WTC11 (cell line): ENCODE results near the gene ZBP1. TPM values are rescaled to one million over a fixed set of nuclear protein-coding genes. Genes with fewer than 3 reads are reported as not detected.

Experiments used
- ATAC-seq: fragments of 200-7000 bp; cut with Tn5 transposase; 2 replicates; pipeline ENCODE4 v1.10.0; 2021; ENCODE audit warnings: mild to moderate bottlenecking, moderate library complexity
- CTCF ChIA-PET: fragments of 300-600 bp; sonication (Branson Sonifier 250); formaldehyde crosslinking; loops from one replicate; lab custom pipeline; 2021; ENCODE audit warnings: antibody characterized with exemption; lab: Charles Lee
- POLR2A ChIA-PET: fragments of 350-600 bp; sonication (Branson Sonifier 250); formaldehyde crosslinking; loops from one replicate; lab custom pipeline; 2021; ENCODE audit warnings: antibody characterized with exemption; lab: Charles Lee
- DNase-seq: peaks from one replicate; pipeline ENCODE4 v3.0.0; 2021; ENCODE audit warnings: low spot score
- H3K27ac Mint-ChIP-seq: 2 replicates; pipeline ENCODE4 v1.8.0; 2021; ENCODE audit warnings: mixed read lengths
- H3K27me3 Mint-ChIP-seq: 2 replicates; pipeline ENCODE4 v1.8.0; 2021; ENCODE audit warnings: low read depth, mild to moderate bottlenecking, moderate library complexity, mixed read lengths
- H3K36me3 Mint-ChIP-seq: 2 replicates; pipeline ENCODE4 v1.8.0; 2021; ENCODE audit warnings: mixed read lengths
- H3K4me1 Mint-ChIP-seq: 2 replicates; pipeline ENCODE4 v1.8.0; 2022; ENCODE audit warnings: mixed read lengths
- H3K4me3 Mint-ChIP-seq: 2 replicates; pipeline ENCODE4 v1.8.0; 2021; ENCODE audit warnings: mild to moderate bottlenecking, moderate library complexity, mixed read lengths
- H3K9me3 Mint-ChIP-seq: 2 replicates; pipeline ENCODE4 v1.8.0; 2021; ENCODE audit warnings: mixed read lengths
- ESRRA ChIP-seq: sonication (generic); formaldehyde crosslinking; IDR thresholded peaks from 2 replicates; pipeline ENCODE4 v1.8.1; 2022; ENCODE audit warnings: mild to moderate bottlenecking, missing genetic modification reagents, borderline replicate concordance
- FOXJ3 ChIP-seq: sonication (generic); formaldehyde crosslinking; IDR thresholded peaks from 2 replicates; pipeline ENCODE4 v1.9.0; 2021; ENCODE audit warnings: missing genetic modification reagents, mild to moderate bottlenecking, borderline replicate concordance
- GTF2I ChIP-seq: fragments of 250-450 bp; sonication (Bioruptor Pico); conservative IDR thresholded peaks from 2 replicates; pipeline ENCODE4 v1.4.0; 2021; ENCODE audit warnings: mild to moderate bottlenecking
- JAZF1 ChIP-seq: fragments of 250-450 bp; sonication (Bioruptor Pico); IDR thresholded peaks from 2 replicates; pipeline ENCODE4 v1.9.0; 2021; ENCODE audit warnings: moderate library complexity, mild to moderate bottlenecking, inconsistent platforms
- MYBL2 ChIP-seq: sonication (generic); formaldehyde crosslinking; IDR thresholded peaks from 2 replicates; pipeline ENCODE4 v1.8.1; 2023; ENCODE audit warnings: mild to moderate bottlenecking, moderate library complexity, missing genetic modification reagents
- RORB ChIP-seq: fragments of 250-450 bp; sonication (Bioruptor Pico); IDR thresholded peaks from 2 replicates; pipeline ENCODE4 v1.9.0; 2021; ENCODE audit warnings: mild to moderate bottlenecking
- SMAD3 ChIP-seq: sonication (generic); formaldehyde crosslinking; IDR thresholded peaks from 2 replicates; pipeline ENCODE4 v1.8.0; 2022; ENCODE audit warnings: missing genetic modification reagents, mild to moderate bottlenecking, borderline replicate concordance
- ZNF219 ChIP-seq: sonication (generic); formaldehyde crosslinking; IDR thresholded peaks from 2 replicates; pipeline ENCODE4 v1.8.0; 2023; ENCODE audit warnings: missing genetic modification reagents, mild to moderate bottlenecking, borderline replicate concordance
- ZNF232 ChIP-seq: sonication (generic); formaldehyde crosslinking; IDR thresholded peaks from 2 replicates; pipeline ENCODE4 v1.8.0; 2022; ENCODE audit warnings: mild to moderate bottlenecking, missing genetic modification reagents
- ZNF396 ChIP-seq: fragments of 250-450 bp; sonication (Bioruptor Pico); IDR thresholded peaks from 2 replicates; pipeline ENCODE4 v1.8.0; 2021; ENCODE audit warnings: mild to moderate bottlenecking, moderate library complexity, borderline replicate concordance
- ZNF423 ChIP-seq: fragments of 250-450 bp; sonication (Bioruptor Pico); IDR thresholded peaks from 2 replicates; pipeline ENCODE4 v2.1.2; 2022; ENCODE audit warnings: mild to moderate bottlenecking, moderate library complexity
- total RNA-seq: library from RNA; stranded (reverse); gene quantifications from 3 replicates; pipeline ENCODE4 v1.2.3, GENCODE V29; 2021
- TF ChIP-seq, protein P1 (sequence below): fragments of 250-450 bp; sonication (Bioruptor Pico); IDR thresholded peaks from 2 replicates; pipeline ENCODE4 v1.8.0; 2021; ENCODE audit warnings: mild to moderate bottlenecking
- TF ChIP-seq, protein P2 (sequence below): sonication (generic); formaldehyde crosslinking; IDR thresholded peaks from 2 replicates; pipeline ENCODE4 v1.8.1; 2022; ENCODE audit warnings: mild to moderate bottlenecking, moderate library complexity, missing genetic modification reagents
- TF ChIP-seq, protein P3 (sequence below): sonication (generic); formaldehyde crosslinking; IDR thresholded peaks from 2 replicates; pipeline ENCODE4 v1.8.0; 2022; ENCODE audit warnings: mild to moderate bottlenecking, missing genetic modification reagents
- TF ChIP-seq, protein P4 (sequence below): sonication (generic); formaldehyde crosslinking; IDR thresholded peaks from 2 replicates; pipeline ENCODE4 v1.8.0; 2022; ENCODE audit warnings: missing genetic modification reagents
- TF ChIP-seq, protein P5 (sequence below): sonication (generic); formaldehyde crosslinking; IDR thresholded peaks from 2 replicates; pipeline ENCODE4 v1.8.0; 2023; ENCODE audit warnings: missing genetic modification reagents
- TF ChIP-seq, protein P6 (sequence below): fragments of 250-450 bp; sonication (Bioruptor Pico); conservative IDR thresholded peaks from 2 replicates; pipeline ENCODE4 v1.9.0; 2021; ENCODE audit warnings: mild to moderate bottlenecking
- TF ChIP-seq, protein P7 (sequence below): sonication (generic); formaldehyde crosslinking; IDR thresholded peaks from 2 replicates; pipeline ENCODE4 v1.8.0; 2022; ENCODE audit warnings: mild to moderate bottlenecking, missing genetic modification reagents

ZBP1 gene
- total RNA-seq, 1 experiment from 2014 or later = not detected

DNA sequence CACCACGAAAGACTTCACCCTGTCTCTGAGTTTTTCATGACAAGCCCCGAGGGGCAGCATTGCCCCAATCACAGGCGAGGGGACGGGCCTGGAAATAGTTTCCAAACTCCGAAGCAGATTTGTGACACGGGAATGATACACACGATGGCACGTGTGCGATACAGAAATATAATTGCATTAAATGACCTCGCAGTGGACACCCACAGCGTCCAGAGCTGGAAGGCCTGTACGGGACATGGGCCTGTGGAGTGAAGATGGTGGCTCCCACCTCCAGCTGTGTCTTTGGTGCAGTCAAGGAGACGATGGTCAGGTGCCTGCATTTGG is 46.6 kb upstream of the ZBP1 start:
- CTCF ChIA-PET = interaction anchor here (0.8 to 1.2 kb wide), 2 partner anchors 12 to 25 kb away, joined by 3 read pairs; no protein-coding TSS in a partner anchor
- Mint-ChIP-seq H3K4me1 (peaks cover 51% of the 10 kb centered on the region), H3K4me3 (no peak overlapping the region), H3K9me3 (no peaks in the 10 kb centered on the region), H3K27me3 (no peaks in the 10 kb centered on the region), H3K27ac (peak overlapping the region; percentile 74), H3K36me3 (no peaks in the 10 kb centered on the region; the same call in 1 of the 2 replicates)
- DNase-seq = no peak
- TF ChIP-seq JAZF1 (CRISPR knock-in tag) = no peak
- no peak for TF ChIP-seq SMAD3 (CRISPR knock-in tag)
- TF ChIP-seq, protein P1, sequence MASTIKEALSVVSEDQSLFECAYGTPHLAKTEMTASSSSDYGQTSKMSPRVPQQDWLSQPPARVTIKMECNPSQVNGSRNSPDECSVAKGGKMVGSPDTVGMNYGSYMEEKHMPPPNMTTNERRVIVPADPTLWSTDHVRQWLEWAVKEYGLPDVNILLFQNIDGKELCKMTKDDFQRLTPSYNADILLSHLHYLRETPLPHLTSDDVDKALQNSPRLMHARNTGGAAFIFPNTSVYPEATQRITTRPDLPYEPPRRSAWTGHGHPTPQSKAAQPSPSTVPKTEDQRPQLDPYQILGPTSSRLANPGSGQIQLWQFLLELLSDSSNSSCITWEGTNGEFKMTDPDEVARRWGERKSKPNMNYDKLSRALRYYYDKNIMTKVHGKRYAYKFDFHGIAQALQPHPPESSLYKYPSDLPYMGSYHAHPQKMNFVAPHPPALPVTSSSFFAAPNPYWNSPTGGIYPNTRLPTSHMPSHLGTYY (CRISPR knock-in tag) = no peak
- no peak for TF ChIP-seq ESRRA (CRISPR knock-in tag)
- TF ChIP-seq, protein P2, sequence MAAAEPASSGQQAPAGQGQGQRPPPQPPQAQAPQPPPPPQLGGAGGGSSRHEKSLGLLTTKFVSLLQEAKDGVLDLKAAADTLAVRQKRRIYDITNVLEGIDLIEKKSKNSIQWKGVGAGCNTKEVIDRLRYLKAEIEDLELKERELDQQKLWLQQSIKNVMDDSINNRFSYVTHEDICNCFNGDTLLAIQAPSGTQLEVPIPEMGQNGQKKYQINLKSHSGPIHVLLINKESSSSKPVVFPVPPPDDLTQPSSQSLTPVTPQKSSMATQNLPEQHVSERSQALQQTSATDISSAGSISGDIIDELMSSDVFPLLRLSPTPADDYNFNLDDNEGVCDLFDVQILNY (CRISPR knock-in tag) = no peak
- TF ChIP-seq ZNF423 = no peak
- no peak for TF ChIP-seq ZNF232
- TF ChIP-seq, protein P3, sequence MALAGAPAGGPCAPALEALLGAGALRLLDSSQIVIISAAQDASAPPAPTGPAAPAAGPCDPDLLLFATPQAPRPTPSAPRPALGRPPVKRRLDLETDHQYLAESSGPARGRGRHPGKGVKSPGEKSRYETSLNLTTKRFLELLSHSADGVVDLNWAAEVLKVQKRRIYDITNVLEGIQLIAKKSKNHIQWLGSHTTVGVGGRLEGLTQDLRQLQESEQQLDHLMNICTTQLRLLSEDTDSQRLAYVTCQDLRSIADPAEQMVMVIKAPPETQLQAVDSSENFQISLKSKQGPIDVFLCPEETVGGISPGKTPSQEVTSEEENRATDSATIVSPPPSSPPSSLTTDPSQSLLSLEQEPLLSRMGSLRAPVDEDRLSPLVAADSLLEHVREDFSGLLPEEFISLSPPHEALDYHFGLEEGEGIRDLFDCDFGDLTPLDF (CRISPR knock-in tag) = no peak
- no peak for TF ChIP-seq RORB (CRISPR knock-in tag)
- TF ChIP-seq, protein P4, sequence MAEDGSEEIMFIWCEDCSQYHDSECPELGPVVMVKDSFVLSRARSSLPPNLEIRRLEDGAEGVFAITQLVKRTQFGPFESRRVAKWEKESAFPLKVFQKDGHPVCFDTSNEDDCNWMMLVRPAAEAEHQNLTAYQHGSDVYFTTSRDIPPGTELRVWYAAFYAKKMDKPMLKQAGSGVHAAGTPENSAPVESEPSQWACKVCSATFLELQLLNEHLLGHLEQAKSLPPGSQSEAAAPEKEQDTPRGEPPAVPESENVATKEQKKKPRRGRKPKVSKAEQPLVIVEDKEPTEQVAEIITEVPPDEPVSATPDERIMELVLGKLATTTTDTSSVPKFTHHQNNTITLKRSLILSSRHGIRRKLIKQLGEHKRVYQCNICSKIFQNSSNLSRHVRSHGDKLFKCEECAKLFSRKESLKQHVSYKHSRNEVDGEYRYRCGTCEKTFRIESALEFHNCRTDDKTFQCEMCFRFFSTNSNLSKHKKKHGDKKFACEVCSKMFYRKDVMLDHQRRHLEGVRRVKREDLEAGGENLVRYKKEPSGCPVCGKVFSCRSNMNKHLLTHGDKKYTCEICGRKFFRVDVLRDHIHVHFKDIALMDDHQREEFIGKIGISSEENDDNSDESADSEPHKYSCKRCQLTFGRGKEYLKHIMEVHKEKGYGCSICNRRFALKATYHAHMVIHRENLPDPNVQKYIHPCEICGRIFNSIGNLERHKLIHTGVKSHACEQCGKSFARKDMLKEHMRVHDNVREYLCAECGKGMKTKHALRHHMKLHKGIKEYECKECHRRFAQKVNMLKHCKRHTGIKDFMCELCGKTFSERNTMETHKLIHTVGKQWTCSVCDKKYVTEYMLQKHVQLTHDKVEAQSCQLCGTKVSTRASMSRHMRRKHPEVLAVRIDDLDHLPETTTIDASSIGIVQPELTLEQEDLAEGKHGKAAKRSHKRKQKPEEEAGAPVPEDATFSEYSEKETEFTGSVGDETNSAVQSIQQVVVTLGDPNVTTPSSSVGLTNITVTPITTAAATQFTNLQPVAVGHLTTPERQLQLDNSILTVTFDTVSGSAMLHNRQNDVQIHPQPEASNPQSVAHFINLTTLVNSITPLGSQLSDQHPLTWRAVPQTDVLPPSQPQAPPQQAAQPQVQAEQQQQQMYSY (CRISPR knock-in tag) = no peak
- TF ChIP-seq, protein P5, sequence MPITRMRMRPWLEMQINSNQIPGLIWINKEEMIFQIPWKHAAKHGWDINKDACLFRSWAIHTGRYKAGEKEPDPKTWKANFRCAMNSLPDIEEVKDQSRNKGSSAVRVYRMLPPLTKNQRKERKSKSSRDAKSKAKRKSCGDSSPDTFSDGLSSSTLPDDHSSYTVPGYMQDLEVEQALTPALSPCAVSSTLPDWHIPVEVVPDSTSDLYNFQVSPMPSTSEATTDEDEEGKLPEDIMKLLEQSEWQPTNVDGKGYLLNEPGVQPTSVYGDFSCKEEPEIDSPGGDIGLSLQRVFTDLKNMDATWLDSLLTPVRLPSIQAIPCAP (CRISPR knock-in tag) = no peak
- no peak for TF ChIP-seq FOXJ3 (CRISPR knock-in tag)
- TF ChIP-seq GTF2I (CRISPR knock-in tag) = no peak
- TF ChIP-seq, protein P6, sequence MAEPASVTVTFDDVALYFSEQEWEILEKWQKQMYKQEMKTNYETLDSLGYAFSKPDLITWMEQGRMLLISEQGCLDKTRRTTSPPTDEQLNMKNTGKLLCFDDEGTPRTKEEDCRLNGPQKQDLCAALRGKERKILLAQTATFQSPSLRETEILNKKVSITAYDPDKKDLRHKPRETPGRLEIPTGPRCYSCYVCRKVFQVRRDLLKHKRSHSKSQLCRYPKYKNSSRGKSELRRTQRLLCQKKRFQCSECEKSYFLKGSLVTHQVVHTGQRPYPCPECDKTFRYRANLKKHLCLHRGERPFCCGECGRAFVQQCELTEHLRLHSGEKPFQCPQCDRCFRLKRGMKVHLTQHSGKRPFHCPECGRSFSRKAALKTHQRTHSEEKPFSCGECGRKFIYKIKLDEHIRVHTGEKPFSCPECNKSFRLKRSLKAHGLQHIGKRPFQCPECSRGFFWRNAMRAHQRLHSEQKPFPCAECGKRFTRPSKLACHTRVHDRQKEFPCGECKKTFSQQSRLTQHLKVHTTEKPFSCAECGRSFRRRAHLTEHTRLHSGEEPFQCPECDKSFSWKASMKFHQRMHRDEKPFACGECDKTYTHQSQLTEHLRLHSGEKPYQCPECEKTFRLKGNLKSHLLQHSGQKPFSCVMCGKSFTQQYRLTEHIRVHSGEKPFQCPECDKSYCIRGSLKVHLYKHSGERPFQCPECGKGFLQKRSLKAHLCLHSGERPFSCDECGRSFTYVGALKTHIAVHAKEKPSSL (CRISPR knock-in tag) = no peak
- TF ChIP-seq, protein P7, sequence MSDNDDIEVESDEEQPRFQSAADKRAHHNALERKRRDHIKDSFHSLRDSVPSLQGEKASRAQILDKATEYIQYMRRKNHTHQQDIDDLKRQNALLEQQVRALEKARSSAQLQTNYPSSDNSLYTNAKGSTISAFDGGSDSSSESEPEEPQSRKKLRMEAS (CRISPR knock-in tag) = no peak
- TF ChIP-seq ZNF219 (CRISPR knock-in tag) = no peak
- TF ChIP-seq MYBL2 = no peak
- TF ChIP-seq ZNF396 (CRISPR knock-in tag) = no peak
- POLR2A ChIA-PET = no interaction called here
- ATAC-seq = no peak
